ENCODE results near the gene IFT43.

DNA sequence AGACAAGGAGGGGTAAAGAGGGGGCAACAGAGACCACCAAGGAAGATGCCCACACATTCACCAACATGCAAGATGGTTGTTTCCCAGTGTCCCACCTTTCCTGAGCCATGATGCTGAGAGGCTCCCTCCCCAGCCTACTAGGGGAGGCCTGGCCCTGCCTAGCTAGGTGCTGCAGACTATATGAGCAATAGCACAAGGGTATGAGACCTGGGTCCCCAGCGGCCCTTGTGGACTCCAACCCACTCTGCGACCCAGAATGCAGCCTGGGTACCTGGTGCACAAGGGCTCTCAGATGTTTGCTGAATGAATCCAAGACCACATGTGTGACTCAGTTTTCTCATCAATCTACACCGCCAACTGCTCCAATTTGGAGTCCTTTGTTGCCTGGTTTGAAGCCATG lies 17.7 kb upstream of the IFT43 start:
- TF ChIP-seq CTCF (IDR thresholded peaks at IDR 0.05) (no peak), POLR2AphosphoS5 (IDR thresholded peaks at IDR 0.05) (no peak), POLR2A (IDR thresholded peaks at IDR 0.05) (no peak), EP300 (IDR thresholded peaks at IDR 0.05; ENCODE audit: low read depth) (no peak)

Measured in transverse colon (tissue), 4 donors.